OCI-LY7 (cell line): ENCODE measurements around the gene CRY1. TPM values are rescaled to one million over a fixed set of nuclear protein-coding genes. Genes with fewer than 3 reads are reported as not detected.
A peak's percentile ranks its signal among the peaks of the same experiment; 100 is the strongest.

Source experiments
- BruUV-seq: library from RNA; stranded (reverse); fragments of 400-500 nt; replicated peaks from 2 replicates; lab custom pipeline; 2021; lab: Mats Ljungman, UMichigan
- CTCF ChIA-PET: fragments of 300-600 bp; sonication (Branson Sonifier 250); formaldehyde crosslinking; loops from one replicate; lab custom pipeline; 2022; ENCODE audit warnings: antibody characterized with exemption; ENCODE audit not compliant: unreplicated experiment; lab: Charles Lee
- POLR2A ChIA-PET: fragments of 300-600 bp; sonication (Branson Sonifier 250); formaldehyde crosslinking; loops from one replicate; lab custom pipeline; 2022; ENCODE audit warnings: antibody characterized with exemption; lab: Charles Lee
- DNase-seq: peaks from one replicate; pipeline ENCODE4 v3.0.0-alpha.2; 2015; ENCODE audit warnings: low spot score
- H2AFZ ChIP-seq: fragments of 200-600 bp; sonication (generic), shearing (Covaris generic); 2 replicates; pipeline ENCODE4 v1.6.1; 2014; ENCODE audit warnings: mild to moderate bottlenecking, antibody characterized with exemption, low read length, moderate library complexity
- H3K27ac ChIP-seq: fragments of 200-600 bp; sonication (generic); 2 replicates; pipeline ENCODE4 v1.5.1; 2014; ENCODE audit warnings: mixed run types, low read depth, mild to moderate bottlenecking, moderate library complexity, low read length, inconsistent platforms; ENCODE audit not compliant: poor library complexity, severe bottlenecking
- H3K36me3 ChIP-seq: fragments of 200-600 bp; sonication (generic); 2 replicates; pipeline ENCODE4 v1.6.1; 2014; ENCODE audit warnings: mild to moderate bottlenecking, antibody characterized with exemption, low read length, moderate library complexity, mixed read lengths; ENCODE audit not compliant: insufficient read depth
- H3K4me1 ChIP-seq: fragments of 200-600 bp; sonication (generic); 2 replicates; pipeline ENCODE4 v1.5.1; 2014; ENCODE audit warnings: mild to moderate bottlenecking, low read length; ENCODE audit not compliant: insufficient read depth, poor library complexity, severe bottlenecking
- H3K4me2 ChIP-seq: fragments of 200-600 bp; sonication (generic); 2 replicates; pipeline ENCODE4 v1.6.1; 2014; ENCODE audit warnings: mild to moderate bottlenecking, low read length
- H3K4me3 ChIP-seq: fragments of 200-600 bp; sonication (generic); 2 replicates; pipeline ENCODE4 v1.5.1; 2014; ENCODE audit warnings: mild to moderate bottlenecking, low read depth, low read length; ENCODE audit not compliant: poor library complexity, severe bottlenecking
- H3K79me2 ChIP-seq: fragments of 200-600 bp; sonication (generic); 2 replicates; pipeline ENCODE4 v1.6.1; 2016; ENCODE audit warnings: low read depth, mild to moderate bottlenecking, low read length, moderate library complexity, mixed read lengths; ENCODE audit not compliant: insufficient read depth
- H3K9me2 ChIP-seq: fragments of 200-600 bp; sonication (generic); 2 replicates; pipeline ENCODE4 v1.6.1; 2016; ENCODE audit warnings: mild to moderate bottlenecking, low read length, mixed read lengths; ENCODE audit not compliant: insufficient read depth
- H3K9me3 ChIP-seq: fragments of 200-600 bp; sonication (generic); 2 replicates; pipeline ENCODE4 v1.6.1; 2014; ENCODE audit warnings: mild to moderate bottlenecking, mixed run types, low read length, mixed read lengths
- H4K20me1 ChIP-seq: fragments of 200-600 bp; sonication (generic); 2 replicates; pipeline ENCODE4 v1.6.1; 2014; ENCODE audit warnings: mild to moderate bottlenecking, antibody characterized with exemption, low read length, moderate library complexity, mixed read lengths; ENCODE audit not compliant: insufficient read depth
- CTCF ChIP-seq: fragments of 200-600 bp; sonication (generic); conservative IDR thresholded peaks from 2 replicates; pipeline ENCODE4 v1.5.1; 2014; ENCODE audit warnings: mild to moderate bottlenecking, antibody characterized with exemption, low read length, moderate library complexity, mixed read lengths
- EZH2phosphoT487 ChIP-seq: fragments of 200-600 bp; sonication (generic); IDR thresholded peaks from 2 replicates; pipeline ENCODE4 v1.6.1; 2018; ENCODE audit warnings: low read depth, borderline replicate concordance, mild to moderate bottlenecking, mixed run types, antibody characterized with exemption, low read length, moderate library complexity, mixed read lengths
- intact Hi-C: fragments of 100-400 bp; cut with micrococcal nuclease; formaldehyde crosslinking; loops from one replicate; pipeline ENCODE4 v1.10.0; 2022; ENCODE audit not compliant: unreplicated experiment
- total RNA-seq, 2 experiments: library from RNA; depleted of rRNA in 1 of 2; stranded (reverse); fragments of >200 nt in 1 of 2; shearing (Covaris generic) in 1 of 2; gene quantifications; 2 replicates each; pipeline ENCODE4 v1.2.3, GENCODE V29; 2014 to 2022

The CRY1 gene
- total RNA-seq, 2 experiments from 2014 or later, result not detected

GRCh38 chr12:106954462-106955376, 138.6 kb downstream of the CRY1 start:
- H3K27ac ChIP-seq, result peak overlapping the region; percentile 40
- H3K9me2 ChIP-seq, result no peaks in the 10 kb centered on the region
- no peaks in the 10 kb centered on the region for H4K20me1 ChIP-seq
- peak overlapping the region; percentile 80 for H3K4me3 ChIP-seq
- CTCF ChIA-PET, result interaction anchor here (0.6 kb wide), 2 partner anchors 195 to 597 kb away, joined by 5 to 9 read pairs; partner anchors contain the start of gene POLR3B
- no peaks in the 10 kb centered on the region for H3K9me3 ChIP-seq
- TF ChIP-seq CTCF (no peak), EZH2phosphoT487 (no peak)
- no peak for DNase-seq
- H3K36me3 ChIP-seq, result peaks cover 9% of the 10 kb centered on the region
- peak overlapping the region; percentile 77 for H3K4me2 ChIP-seq
- intact Hi-C loops, result loop anchor here (1.0 to 10.0 kb wide), 5 partner anchors 33 to 1680 kb away; partner anchors contain the start of genes MTERF2, POLR3B, SELPLG and TCP11L2
- peak overlapping the region; percentile 86 for H2AFZ ChIP-seq
- TSS peak; percentile 86 for BruUV-seq
- H3K79me2 ChIP-seq, result peaks cover 36% of the 10 kb centered on the region
- POLR2A ChIA-PET, result interaction anchor here (0.6 to 2.8 kb wide), 8 partner anchors 14 to 1694 kb away, joined by 3 to 8 read pairs (median 3); partner anchors contain the start of gene MTERF2
- H3K4me1 ChIP-seq, result peaks cover 26% of the 10 kb centered on the region

DNA sequence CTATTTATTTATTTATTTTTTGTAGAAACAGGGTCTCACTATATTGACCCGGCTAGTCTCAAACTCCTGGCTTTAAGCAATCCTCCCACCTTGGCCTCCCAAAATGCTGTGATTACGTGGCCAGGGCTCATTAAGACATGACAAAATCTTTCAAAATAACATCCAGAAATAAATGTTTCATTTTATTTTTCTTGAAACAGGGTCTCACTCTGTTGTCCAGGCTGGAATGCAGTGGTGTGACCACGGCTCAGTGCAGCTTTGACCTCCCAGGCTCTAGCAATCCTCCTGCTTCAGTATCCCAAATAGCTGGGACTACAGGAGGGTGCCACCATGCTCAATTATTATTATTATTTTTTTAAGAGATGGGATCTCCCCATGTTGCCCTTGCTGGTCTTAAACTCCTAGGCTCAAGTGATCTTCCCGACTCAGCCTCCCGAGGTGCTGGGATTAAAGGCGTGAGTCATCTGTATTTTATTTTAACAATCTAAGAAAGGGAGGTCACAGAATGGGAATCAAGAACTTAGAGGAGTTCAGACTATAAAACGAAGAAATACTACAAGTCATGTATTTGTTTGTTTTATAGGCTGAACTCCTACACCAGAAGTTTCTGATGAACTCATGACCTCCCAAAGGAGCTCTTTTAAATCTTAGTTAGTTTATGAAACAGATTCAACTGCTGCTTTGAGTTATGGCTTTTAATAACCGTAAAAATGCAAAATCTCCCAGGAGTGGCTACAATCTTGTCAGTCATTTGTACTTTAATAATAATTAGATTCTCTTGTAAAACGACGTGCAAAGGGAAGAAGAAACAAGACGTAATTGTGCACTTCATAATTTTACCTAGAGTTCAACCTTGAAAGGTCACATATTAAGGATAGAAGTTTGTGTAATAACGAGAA, 139.7 kb downstream of the CRY1 start:
- H3K79me2 ChIP-seq, result peaks cover 25% of the 10 kb centered on the region
- H4K20me1 ChIP-seq, result no peaks in the 10 kb centered on the region
- BruUV-seq, result no TSS peak
- intact Hi-C loops, result loop anchor here (2.0 to 10.0 kb wide), 2 partner anchors 597 to 1681 kb away; partner anchors contain the start of genes POLR3B and SELPLG
- H3K36me3 ChIP-seq, result no peaks in the 10 kb centered on the region; the same call in 1 of the 2 replicates
- H3K27ac ChIP-seq, result no peak overlapping the region
- H3K4me1 ChIP-seq, result peaks cover 23% of the 10 kb centered on the region
- TF ChIP-seq EZH2phosphoT487, result no peak
- no peak for TF ChIP-seq CTCF
- ChIA-PET CTCF (no interaction called here), POLR2A (interaction anchor here (0.6 to 0.7 kb wide), 2 partner anchors 66 to 152 kb away, joined by 3 read pairs; no protein-coding TSS in a partner anchor)
- 0 out of 2 replicates have a peak, but pooled peaks cover 8% of the 10 kb centered on the region for H3K9me3 ChIP-seq
- no peak for DNase-seq
- H3K4me3 ChIP-seq, result peak overlapping the region; percentile 80
- H2AFZ ChIP-seq, result no peak overlapping the region
- peak overlapping the region; percentile 77; the same call in 1 of the 2 replicates for H3K4me2 ChIP-seq
- H3K9me2 ChIP-seq, result no peaks in the 10 kb centered on the region
